Skeletal muscle tissue (tissue), 4 donors: ENCODE data around the gene PLCH1. TPM values are rescaled to one million over a fixed set of nuclear protein-coding genes. Genes with fewer than 3 reads are reported as not detected.

ENCODE experiments used
- H3K27ac ChIP-seq: one replicate; pipeline ENCODE4 v1.7.0; 2013; ENCODE audit warnings: mild to moderate bottlenecking, low read depth, low read length, inconsistent platforms
- H3K27me3 ChIP-seq, 3 donors: one replicate each; pipeline ENCODE4 v1.7.0; 2013; ENCODE audit warnings: low read length in 3 of 3; ENCODE audit not compliant: control insufficient read depth in 3 of 3, insufficient read depth in 3 of 3
- H3K36me3 ChIP-seq, 3 donors: one replicate each; pipeline ENCODE4 v1.7.0; 2013; ENCODE audit warnings: low read length in 3 of 3; ENCODE audit not compliant: control insufficient read depth in 3 of 3, insufficient read depth in 3 of 3
- H3K4me1 ChIP-seq, 3 donors: one replicate each; pipeline ENCODE4 v1.7.0; 2013; ENCODE audit warnings: low read length in 3 of 3, mild to moderate bottlenecking in 3 of 3; ENCODE audit not compliant: control insufficient read depth in 3 of 3, insufficient read depth in 3 of 3
- H3K4me3 ChIP-seq, 3 donors: one replicate each; pipeline ENCODE4 v1.7.0; 2013; ENCODE audit warnings: low read length in 3 of 3
- H3K9ac ChIP-seq, 3 donors: one replicate each; pipeline ENCODE4 v1.7.0; 2013; ENCODE audit warnings: low read length in 3 of 3, mild to moderate bottlenecking in 3 of 3, moderate library complexity in 2 of 3, low read depth in 1 of 3
- H3K9me3 ChIP-seq, 3 donors: one replicate each; pipeline ENCODE4 v1.7.0; 2013; ENCODE audit warnings: low read length in 3 of 3; ENCODE audit not compliant: control insufficient read depth in 3 of 3
- total RNA-seq: library from RNA; depleted of rRNA; stranded (reverse); fragments of >200 nt; gene quantifications from one replicate; pipeline ENCODE4 v1.2.3, GENCODE V29; 2014
- donor health status: Osteomylitis.

Gene PLCH1
- total RNA-seq, 1 donor from 2014 or later: 0.52 TPM

DNA sequence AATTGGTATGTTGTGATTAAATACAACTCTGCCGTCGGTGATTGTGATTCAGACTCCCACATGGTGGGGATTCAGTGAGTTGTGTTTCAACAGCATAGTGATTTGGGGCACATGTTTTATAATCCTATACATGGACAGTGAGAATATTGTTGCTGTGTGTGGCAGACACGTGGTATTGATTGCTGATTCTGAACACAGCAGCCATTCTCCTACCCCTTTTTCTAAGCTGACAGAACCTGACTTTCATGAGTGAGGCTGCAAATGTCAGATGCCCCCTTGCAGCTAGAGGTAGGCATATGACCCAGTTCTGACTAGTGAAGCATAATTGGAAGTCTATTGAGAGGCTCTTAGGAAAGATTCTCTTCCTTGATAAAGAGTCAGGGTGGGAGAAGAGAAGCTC, 296.3 kb downstream of the PLCH1 start:
- Histone ChIP-seq H3K27me3 (no peaks in the 10 kb centered on the region), H3K36me3 (no peaks in the 10 kb centered on the region), H3K27ac (no peak overlapping the region), H3K4me3 (no peak overlapping the region), H3K9ac (no peak overlapping the region), H3K4me1 (no peaks in the 10 kb centered on the region), H3K9me3 (no peaks in the 10 kb centered on the region)

DNA sequence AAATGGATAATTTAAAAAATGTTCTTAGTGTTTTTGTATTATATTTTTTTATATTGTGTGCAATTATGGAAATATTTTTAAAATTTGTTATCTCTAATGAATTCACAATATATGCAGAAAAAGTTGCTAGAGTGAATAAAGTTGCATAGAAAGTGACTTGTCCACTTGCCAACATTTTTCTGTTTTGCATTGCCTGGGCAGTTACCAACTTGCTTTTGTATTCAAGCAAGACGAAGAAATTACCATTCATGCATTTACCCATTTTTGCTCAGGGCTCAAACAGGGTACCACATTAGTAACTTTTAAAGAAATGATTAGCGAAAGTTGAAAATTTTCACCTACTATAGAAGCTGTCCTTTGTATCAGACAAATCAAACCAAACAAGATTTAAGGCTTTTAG, 298.5 kb downstream of the PLCH1 start:
- no peaks in the 10 kb centered on the region for H3K36me3 ChIP-seq
- no peaks in the 10 kb centered on the region for H3K9me3 ChIP-seq
- no peaks in the 10 kb centered on the region for H3K27me3 ChIP-seq
- H3K4me1 ChIP-seq: no peaks in the 10 kb centered on the region
- no peak overlapping the region for H3K9ac ChIP-seq
- no peak overlapping the region for H3K4me3 ChIP-seq
- no peak overlapping the region for H3K27ac ChIP-seq

DNA sequence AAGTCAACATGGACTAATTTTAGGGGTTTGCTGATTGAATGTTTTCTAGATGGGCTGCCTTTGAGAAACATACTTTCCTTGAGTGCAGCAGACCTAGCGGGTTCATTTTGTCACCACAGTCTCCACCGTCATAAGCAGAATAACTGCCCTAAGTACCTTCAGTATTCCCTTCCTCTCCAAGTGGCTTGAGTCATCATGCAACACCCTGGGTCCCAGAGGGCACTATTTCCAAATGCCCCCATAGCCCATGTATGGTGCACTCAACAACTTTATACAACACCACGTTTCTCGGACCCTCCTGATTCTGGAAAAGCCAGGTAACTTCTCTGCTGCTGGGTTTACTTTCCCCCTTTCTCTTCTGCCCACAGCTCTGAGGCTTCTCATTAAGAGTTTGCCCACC, 300.1 kb downstream of the PLCH1 start:
- no peak overlapping the region for H3K4me3 ChIP-seq
- no peaks in the 10 kb centered on the region for H3K4me1 ChIP-seq
- H3K9me3 ChIP-seq: no peaks in the 10 kb centered on the region
- no peaks in the 10 kb centered on the region for H3K27me3 ChIP-seq
- no peaks in the 10 kb centered on the region for H3K36me3 ChIP-seq
- H3K9ac ChIP-seq: no peak overlapping the region
- H3K27ac ChIP-seq: no peak overlapping the region

DNA sequence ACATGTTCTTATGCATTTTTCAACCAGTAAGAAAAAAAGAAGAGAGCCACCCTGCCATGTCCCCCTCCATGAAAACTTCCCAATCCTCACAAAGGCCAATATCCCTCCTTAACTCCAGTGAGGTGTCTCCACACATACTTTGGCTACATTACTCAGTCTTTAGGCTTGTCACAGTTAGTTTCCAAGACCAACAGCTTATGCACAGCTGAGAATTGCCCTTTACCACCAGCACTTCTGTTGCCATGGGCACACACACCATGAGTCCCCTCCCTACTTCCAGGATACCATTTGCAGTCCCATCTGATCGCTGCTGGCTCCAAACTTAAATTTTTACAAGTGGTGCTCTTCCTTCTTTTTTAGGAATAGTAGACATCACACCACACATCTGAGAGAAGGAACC, 301.1 kb downstream of the PLCH1 start:
- H3K27me3 ChIP-seq: no peaks in the 10 kb centered on the region
- H3K9ac ChIP-seq: no peak overlapping the region
- H3K27ac ChIP-seq: no peak overlapping the region
- H3K9me3 ChIP-seq: no peaks in the 10 kb centered on the region
- no peaks in the 10 kb centered on the region for H3K4me1 ChIP-seq
- H3K4me3 ChIP-seq: no peak overlapping the region
- H3K36me3 ChIP-seq: no peaks in the 10 kb centered on the region

DNA sequence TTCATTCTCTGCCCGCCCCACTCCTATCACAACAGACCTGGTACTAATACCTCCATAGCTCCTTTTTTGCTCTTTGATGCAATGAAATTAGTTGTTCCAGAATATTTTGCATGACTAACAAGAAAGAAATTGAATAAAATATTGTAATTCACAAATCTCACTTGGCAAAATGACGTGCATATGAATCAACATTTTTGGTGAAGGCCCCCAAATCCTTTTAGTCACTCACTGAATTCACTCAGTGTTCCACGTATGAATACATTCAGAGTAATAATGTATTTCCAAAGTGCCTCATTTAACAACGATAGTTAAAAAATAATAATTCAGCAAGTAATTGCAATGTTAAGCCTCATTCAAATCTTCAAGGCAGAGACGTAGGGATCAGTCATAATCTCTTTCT, 302.8 kb downstream of the PLCH1 start:
- Histone ChIP-seq H3K9me3 (no peaks in the 10 kb centered on the region), H3K36me3 (no peaks in the 10 kb centered on the region), H3K27ac (no peak overlapping the region), H3K9ac (no peak overlapping the region), H3K4me1 (no peaks in the 10 kb centered on the region), H3K27me3 (no peaks in the 10 kb centered on the region), H3K4me3 (no peak overlapping the region)

DNA sequence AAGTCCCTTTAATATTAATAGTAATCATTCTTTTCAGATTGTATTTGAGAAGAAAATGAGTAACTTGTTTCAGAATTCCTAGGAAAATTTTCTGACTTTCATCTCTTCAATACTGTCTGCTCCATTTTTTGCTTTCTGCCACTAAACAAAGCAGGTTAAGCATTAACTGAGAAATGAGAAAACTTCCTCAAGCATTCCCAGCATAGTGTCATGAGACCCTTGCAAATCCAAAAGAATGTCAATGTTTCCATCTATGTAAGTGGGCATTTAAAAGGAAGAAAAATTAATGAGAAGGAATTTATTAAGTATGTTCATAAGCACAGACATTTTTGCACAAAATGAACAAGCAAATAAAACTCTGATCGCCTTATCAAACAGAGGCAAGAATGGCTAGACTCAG, 303.4 kb downstream of the PLCH1 start:
- Histone ChIP-seq H3K27ac (no peak overlapping the region), H3K9me3 (no peaks in the 10 kb centered on the region), H3K9ac (no peak overlapping the region), H3K4me3 (no peak overlapping the region), H3K36me3 (no peaks in the 10 kb centered on the region), H3K4me1 (no peaks in the 10 kb centered on the region), H3K27me3 (no peaks in the 10 kb centered on the region)

DNA sequence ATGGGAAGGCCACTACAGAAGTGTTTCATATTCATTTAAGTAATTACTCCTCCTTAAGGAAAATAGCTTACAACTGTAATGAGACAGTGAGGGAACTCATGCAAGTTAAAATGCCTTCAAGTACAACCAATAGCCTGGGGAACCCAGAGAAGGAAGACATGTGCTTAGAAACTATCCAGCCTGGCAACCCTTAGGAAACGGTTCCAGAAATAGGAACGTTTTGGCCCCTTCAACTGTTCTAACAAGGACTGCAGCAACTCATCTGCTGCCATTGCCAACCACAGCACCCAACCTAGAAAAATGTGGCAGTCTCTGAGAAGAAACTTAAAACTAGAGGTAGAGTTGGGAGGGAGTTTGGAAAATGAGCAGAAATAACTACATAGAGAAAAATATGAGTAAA, 303.8 kb downstream of the PLCH1 start:
- Histone ChIP-seq H3K27me3 (no peaks in the 10 kb centered on the region), H3K4me1 (no peaks in the 10 kb centered on the region), H3K36me3 (no peaks in the 10 kb centered on the region), H3K27ac (no peak overlapping the region), H3K4me3 (no peak overlapping the region), H3K9ac (no peak overlapping the region), H3K9me3 (no peaks in the 10 kb centered on the region)

DNA sequence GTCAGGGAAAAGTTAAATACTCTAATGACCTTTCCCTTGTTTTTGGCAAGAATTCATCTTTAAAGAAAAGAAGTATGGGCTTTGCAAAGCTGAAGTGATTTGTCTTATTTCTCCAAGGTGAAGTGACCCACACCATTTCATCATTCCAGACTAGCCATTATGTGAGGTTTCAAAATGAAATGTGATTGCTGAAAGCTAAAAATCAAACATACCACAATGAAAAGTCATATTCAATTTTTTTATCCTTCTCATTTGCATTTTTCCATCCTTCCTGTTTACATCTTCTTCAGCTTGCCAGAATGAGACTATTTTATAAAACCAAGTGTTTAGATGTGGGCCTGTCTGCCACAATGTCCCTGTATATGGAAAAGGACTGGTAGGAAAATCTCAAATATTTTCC, 309.1 kb downstream of the PLCH1 start:
- H3K27ac ChIP-seq: no peak overlapping the region
- H3K9ac ChIP-seq: no peak overlapping the region
- H3K27me3 ChIP-seq: no peaks in the 10 kb centered on the region
- no peak overlapping the region for H3K4me3 ChIP-seq
- no peaks in the 10 kb centered on the region for H3K4me1 ChIP-seq
- H3K36me3 ChIP-seq: no peaks in the 10 kb centered on the region
- no peaks in the 10 kb centered on the region for H3K9me3 ChIP-seq

DNA sequence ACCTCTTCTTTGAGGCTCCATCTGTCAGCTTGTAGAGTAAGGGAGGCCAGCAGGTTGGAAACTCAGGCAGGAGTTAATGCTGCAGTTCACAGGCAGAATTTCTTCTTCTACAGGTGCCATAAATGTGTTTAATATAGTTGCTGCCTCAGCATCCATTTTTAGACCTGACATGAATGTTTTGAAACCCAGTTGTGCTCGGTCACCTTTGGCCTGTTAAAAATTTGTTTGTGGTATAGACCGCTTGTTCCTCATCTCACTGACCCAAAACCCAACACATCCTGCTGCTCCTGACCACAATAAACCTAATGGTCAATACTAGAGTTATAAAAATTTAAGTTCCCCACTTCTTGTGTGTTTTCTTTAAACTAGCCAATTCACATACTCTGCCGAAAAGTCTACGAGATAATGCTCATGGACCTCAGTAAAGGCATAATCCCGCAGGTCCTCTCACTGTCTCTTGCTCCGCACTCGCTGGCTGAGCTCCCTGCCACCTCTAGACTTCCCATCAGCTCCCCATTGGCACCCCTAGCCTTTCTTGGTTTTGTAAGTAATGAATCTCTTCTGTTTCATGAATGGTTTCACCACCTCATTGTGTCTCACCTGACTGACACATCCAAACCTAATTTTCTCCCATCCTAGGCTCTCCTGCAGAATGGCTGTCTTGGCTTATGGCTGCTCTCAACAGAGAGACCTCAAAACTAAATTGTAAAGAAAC, 312.9 kb downstream of the PLCH1 start:
- no peak overlapping the region for H3K9ac ChIP-seq
- H3K27me3 ChIP-seq: no peaks in the 10 kb centered on the region
- no peak overlapping the region for H3K4me3 ChIP-seq
- H3K4me1 ChIP-seq: no peaks in the 10 kb centered on the region
- no peaks in the 10 kb centered on the region for H3K36me3 ChIP-seq
- peaks cover 0 to 11% (median 3%) of the 10 kb centered on the region in 3 donors for H3K9me3 ChIP-seq
- H3K27ac ChIP-seq: no peak overlapping the region

DNA sequence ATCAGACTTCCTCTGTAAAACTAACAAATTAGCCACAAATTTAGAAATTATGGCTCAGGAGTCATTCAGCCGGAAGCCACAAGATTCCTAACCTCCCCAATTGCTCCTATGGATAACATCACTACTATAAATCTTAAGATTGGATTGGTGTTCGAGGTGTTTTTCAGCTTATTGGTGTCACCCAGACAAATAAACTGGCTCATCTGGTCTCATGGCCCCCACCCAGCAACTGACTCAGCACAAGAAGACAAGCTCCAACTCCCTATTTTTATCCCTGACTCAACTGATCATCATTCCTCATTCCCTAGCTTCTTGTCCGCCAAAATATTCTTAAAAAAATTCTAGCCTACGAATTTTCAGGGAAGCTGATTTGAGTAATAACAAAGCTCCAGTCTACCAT, 316.3 kb downstream of the PLCH1 start:
- peaks cover 0 to 19% (median 6%) of the 10 kb centered on the region in 3 donors for H3K9me3 ChIP-seq
- H3K4me3 ChIP-seq: no peak overlapping the region
- no peak overlapping the region for H3K27ac ChIP-seq
- H3K4me1 ChIP-seq: no peaks in the 10 kb centered on the region
- H3K36me3 ChIP-seq: no peaks in the 10 kb centered on the region
- H3K27me3 ChIP-seq: no peaks in the 10 kb centered on the region
- H3K9ac ChIP-seq: no peak overlapping the region
